HepG2 (cell line): ENCODE results near the gene PRM2. TPM values are rescaled to one million over a fixed set of nuclear protein-coding genes. Genes with fewer than 3 reads are reported as not detected.
A peak's percentile ranks its signal among the peaks of the same experiment; 100 is the strongest.

Experiments used
- AKNA ChIP-seq: sonication (generic); formaldehyde crosslinking; IDR thresholded peaks from 2 replicates; pipeline ENCODE4 v1.4.0; 2020; ENCODE audit warnings: missing genetic modification reagents, borderline replicate concordance
- BORCS8-MEF2B ChIP-seq: sonication (generic); formaldehyde crosslinking; IDR thresholded peaks from 2 replicates; pipeline ENCODE4 v1.8.0; 2022; ENCODE audit warnings: mild to moderate bottlenecking, missing genetic modification reagents
- CENPT ChIP-seq: sonication (generic); formaldehyde crosslinking; IDR thresholded peaks from 2 replicates; pipeline ENCODE4 v1.8.0; 2022; ENCODE audit warnings: low read depth, mild to moderate bottlenecking, moderate library complexity, missing genetic modification reagents
- CHD2 ChIP-seq: IDR thresholded peaks from 2 replicates; pipeline ENCODE4 v1.6.1; 2011; ENCODE audit warnings: low read depth, low read length, improper control_type of control experiment
- HNRNPUL1 ChIP-seq: fragments of 200-400 bp; formaldehyde crosslinking; IDR thresholded peaks from 2 replicates; pipeline ENCODE4 v1.6.1; 2017; ENCODE audit warnings: low read depth, mild to moderate bottlenecking, low read length, moderate library complexity
- IKZF1 ChIP-seq: fragments of 450-650 bp; IDR thresholded peaks from 2 replicates; pipeline ENCODE4 v1.7.1; 2016
- KDM6A ChIP-seq: IDR thresholded peaks from 2 replicates; pipeline ENCODE4 v1.6.1; 2016; ENCODE audit warnings: low read depth
- MAX ChIP-seq: IDR thresholded peaks from 2 replicates; pipeline ENCODE4 v1.6.1; 2012; ENCODE audit warnings: inconsistent platforms
- MYNN ChIP-seq: sonication (generic); formaldehyde crosslinking; IDR thresholded peaks from 2 replicates; pipeline ENCODE4 v1.4.0; 2020; ENCODE audit warnings: mild to moderate bottlenecking, low read depth, missing genetic modification reagents
- SMC3 ChIP-seq: IDR thresholded peaks from 2 replicates; pipeline ENCODE4 v1.6.1; 2011; ENCODE audit warnings: low read length, improper control_type of control experiment
- TFDP1 ChIP-seq: IDR thresholded peaks from 2 replicates; pipeline ENCODE4 v1.6.1; 2016; ENCODE audit warnings: missing compliant biosample characterization, missing genetic modification reagents, borderline replicate concordance
- TFE3 ChIP-seq: IDR thresholded peaks from 2 replicates; pipeline ENCODE4 v1.6.1; 2016
- TRIM24 ChIP-seq: sonication (generic); formaldehyde crosslinking; IDR thresholded peaks from 2 replicates; pipeline ENCODE4 v1.8.0; 2022; ENCODE audit warnings: mild to moderate bottlenecking, missing genetic modification reagents
- ZFP41 ChIP-seq: sonication (generic); formaldehyde crosslinking; IDR thresholded peaks from 2 replicates; pipeline ENCODE4 v1.4.0; 2020; ENCODE audit warnings: mild to moderate bottlenecking, missing genetic modification reagents, borderline replicate concordance
- ZHX1 ChIP-seq: sonication (generic); formaldehyde crosslinking; IDR thresholded peaks from 2 replicates; pipeline ENCODE4 v1.8.1; 2022; ENCODE audit warnings: low read depth, mild to moderate bottlenecking, missing genetic modification reagents
- ZNF503 ChIP-seq: sonication (generic); formaldehyde crosslinking; IDR thresholded peaks from 2 replicates; pipeline ENCODE4 v1.4.0; 2020; ENCODE audit warnings: missing genetic modification reagents
- polyA plus RNA-seq, 8 experiments: library from polyadenylated mRNA; depleted of rRNA in 3 of 8; stranded (reverse) in 7 of 8; unstranded in 1 of 8; fragments of >200 nt; fragmentation: Illumina TruSeq in 4 of 8; extraction: Trizol in 4 of 8; gene quantifications; 2 replicates each; pipeline versions ENCODE4 v1.2.1 to v1.2.3, GENCODE V29; 2011 to 2016; ENCODE audit warnings: low read depth in 4 of 8, missing spikeins in 1 of 8, mixed read lengths in 1 of 8; ENCODE audit not compliant: insufficient read depth in 1 of 8
- total RNA-seq, 5 experiments: library from RNA; depleted of rRNA; stranded (reverse); fragments of >200 nt; fragmentation: Illumina TruSeq; extraction: Trizol; gene quantifications; 2 replicates each; pipeline ENCODE4 v1.2.3, GENCODE V29; 2016; ENCODE audit warnings: low read depth in 1 of 5

PRM2 gene
- total and polyA plus RNA-seq, 2 of the 13 experiments (the other 11 are each of a cell fraction or from before 2014, with no cell fraction given) = 0.54 TPM; not detected in 1

GRCh38 chr16:11257131-11257938, 18.9 kb downstream of the PRM2 start (continued):
- peak; percentile 92 for TF ChIP-seq TFDP1 (CRISPR knock-in tag)
- TF ChIP-seq MAX = peak; percentile 80
- TF ChIP-seq ZNF503 (CRISPR knock-in tag) = peak; percentile 68; the same call in 1 of the 2 replicates
- no peak; the same call in 1 of the 2 replicates for TF ChIP-seq TFE3 (CRISPR knock-in tag)
- TF ChIP-seq CHD2 = no peak; the same call in 1 of the 2 replicates
- peak; percentile 89 for TF ChIP-seq BORCS8-MEF2B (CRISPR knock-in tag)
- TF ChIP-seq MYNN = no peak
- peak; percentile 84 for TF ChIP-seq SMC3
- TF ChIP-seq ZHX1 (CRISPR knock-in tag) = peak; percentile 79
- no peak for TF ChIP-seq IKZF1
- no peak for TF ChIP-seq TRIM24 (CRISPR knock-in tag)
- no peak; the same call in 1 of the 2 replicates for TF ChIP-seq ZFP41
- TF ChIP-seq HNRNPUL1 = no peak
- peak; percentile 91 for TF ChIP-seq CENPT (CRISPR knock-in tag)
- TF ChIP-seq KDM6A = no peak; the same call in 1 of the 2 replicates
- TF ChIP-seq AKNA (CRISPR knock-in tag) = peak; percentile 41; the same call in 1 of the 2 replicates
